GM21447 (cell line): ENCODE measurements around the gene SLC28A2.
"Not testable (repeated sequence)": the region's sequence is repeated elsewhere in the genome, so short reads cannot be mapped to it uniquely, and the experiment has no call there.

Experiments used
- ATAC-seq: cut with Tn5 transposase; IDR thresholded peaks from one replicate; pipeline ENCODE4 v1.9.1; 2021; ENCODE audit not compliant: unreplicated experiment

Gene SLC28A2

GRCh38 chr15:45251888-45252287 is at the start of gene SLC28A2:
SLC28A2 (plus strand) TSS chr15:45252234; CDS start chr15:45253216, 982 bp downstream.
- no peak for ATAC-seq

DNA sequence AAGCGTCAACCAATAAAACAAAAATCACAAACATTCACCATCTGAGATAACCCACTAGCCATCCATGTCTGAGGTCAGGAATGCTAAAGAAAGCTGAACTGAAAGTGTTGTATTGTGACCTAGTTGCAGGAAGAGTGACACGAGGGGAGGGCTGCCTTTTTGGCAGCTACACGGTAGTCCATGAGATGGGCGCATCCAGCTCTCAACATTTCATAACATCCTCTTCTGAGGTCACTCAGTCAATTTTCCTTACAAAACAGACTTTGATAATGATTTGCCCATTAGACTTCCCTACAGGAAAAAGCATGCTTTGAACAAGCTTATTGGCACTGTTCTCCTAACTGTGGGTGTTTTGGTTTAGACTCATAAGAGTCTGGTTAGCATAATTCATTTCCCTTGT is 48.9 kb upstream of the SLC28A2 start:
- no peak for ATAC-seq

DNA sequence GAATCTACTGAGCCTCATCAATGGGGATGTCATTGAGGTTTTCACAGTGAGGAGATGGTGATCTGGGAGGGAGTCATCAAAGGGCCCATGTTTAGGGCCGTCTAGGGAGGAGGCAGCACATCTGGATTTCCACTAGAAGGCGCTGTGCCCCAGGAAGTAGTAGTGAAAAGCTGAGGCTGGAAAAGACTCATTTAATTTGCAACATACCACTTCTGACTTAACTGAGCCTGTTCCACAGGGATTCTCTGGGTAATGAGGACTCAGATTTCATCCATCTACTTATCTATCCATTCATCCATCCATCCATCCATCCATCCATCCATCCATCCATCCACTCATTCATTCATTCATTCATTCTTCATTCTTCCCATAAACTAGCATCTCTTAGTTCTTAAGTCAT is 46.8 kb upstream of the SLC28A2 start:
- no peak for ATAC-seq

DNA sequence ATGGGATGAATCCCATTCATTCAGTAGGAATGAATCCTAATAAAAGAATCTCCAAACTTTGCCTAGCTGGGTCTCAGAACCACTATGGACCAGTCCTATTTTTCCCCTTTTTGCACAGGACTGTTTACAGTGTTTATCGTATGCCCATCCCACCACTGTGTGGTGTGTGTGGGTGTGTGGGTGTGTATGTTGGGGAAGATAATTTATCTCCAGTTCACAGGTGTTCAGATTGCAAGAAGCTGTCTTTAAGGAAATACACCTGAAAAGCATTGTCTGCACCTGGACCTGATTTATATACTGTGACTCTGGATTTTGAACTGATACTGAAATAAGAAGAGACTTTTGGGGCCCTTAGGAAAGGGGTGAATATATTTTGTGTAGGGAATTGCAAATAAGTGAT is 39.5 kb upstream of the SLC28A2 start:
- no peak for ATAC-seq

DNA sequence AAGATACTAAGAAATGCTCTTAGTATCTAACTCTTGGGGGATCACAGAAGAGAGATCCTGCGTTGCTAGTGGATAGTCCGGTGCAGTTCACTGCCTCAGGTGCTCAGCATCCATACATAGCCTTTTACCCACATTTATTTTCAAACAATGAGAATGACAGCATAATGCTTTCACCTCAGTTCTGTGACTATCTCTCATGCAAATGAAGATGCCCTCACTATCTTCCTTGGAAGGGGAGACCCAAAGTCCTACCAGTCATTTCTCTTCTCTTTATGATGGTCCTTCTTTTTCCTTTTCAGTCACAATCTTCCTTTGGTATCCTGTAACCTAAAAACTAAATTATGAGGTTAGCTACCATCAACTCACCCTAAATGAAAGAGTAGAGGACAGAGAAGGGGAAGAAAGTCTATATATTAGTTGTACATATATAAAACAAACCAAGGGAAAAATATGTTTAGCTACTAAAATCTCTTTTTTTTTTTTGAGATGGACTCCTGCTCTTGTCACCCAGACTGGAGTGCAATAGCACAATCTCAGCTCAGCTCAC is 30.9 kb upstream of the SLC28A2 start:
- ATAC-seq, result no peak

DNA sequence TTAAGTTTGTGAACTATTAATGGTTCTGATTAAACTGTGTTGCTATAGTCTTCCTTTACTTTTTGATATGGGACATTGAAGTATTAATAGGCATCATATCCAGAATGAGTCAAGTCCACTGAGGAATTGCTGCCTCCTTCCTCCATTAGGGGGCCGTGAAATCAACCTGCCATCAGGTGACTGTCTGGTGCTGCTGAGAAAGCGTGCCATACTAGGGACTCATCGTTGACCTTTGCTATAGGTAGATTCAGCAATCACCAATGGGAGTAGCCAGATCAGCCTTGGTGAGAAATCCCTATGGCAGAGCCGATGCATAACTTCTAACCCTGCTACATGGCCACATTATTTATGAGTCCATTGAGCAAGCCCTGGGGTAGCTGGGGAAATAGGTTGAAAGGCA is 30.1 kb upstream of the SLC28A2 start:
- ATAC-seq, result no peak

GRCh38 chr15:45224621-45225217 is 27.3 kb upstream of the SLC28A2 start:
- ATAC-seq, result no peak

DNA sequence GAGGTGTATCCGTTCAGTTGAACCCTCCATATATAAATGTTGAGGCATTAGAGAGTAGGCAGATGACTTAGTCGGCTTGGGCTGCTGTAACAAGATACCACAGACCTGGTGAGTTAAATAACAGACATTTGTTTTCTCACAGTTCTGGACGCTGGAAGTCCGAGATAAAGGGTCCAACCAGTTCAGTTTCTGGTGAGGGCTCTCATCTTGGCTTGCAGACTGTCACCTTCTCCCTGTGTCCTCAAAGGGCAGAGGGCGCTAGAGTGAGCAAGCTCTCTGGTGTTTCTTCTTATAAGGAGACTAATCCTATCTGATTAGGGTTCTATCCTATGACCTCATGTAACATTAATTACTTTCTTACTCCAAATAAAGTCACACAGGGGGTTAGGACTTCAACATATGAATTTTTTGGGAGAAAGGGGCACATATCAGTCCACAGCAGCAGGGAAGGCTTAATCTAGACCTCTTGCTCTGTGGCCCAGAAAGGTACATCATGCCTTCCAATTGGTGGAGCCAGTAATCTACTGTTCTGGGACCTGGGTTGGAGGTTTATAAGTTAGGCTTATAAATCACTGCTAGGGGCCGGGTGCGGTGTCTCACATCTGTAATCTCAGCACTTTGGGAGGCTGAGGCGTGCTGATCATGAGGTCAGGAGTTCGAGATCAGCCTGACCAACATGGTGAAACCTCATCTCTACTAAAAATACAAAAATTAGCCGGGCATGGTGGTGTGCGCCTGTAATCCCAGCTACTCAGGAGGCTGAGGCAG is 26.3 kb upstream of the SLC28A2 start:
- no peak for ATAC-seq

GRCh38 chr15:45228931-45229330 is 23.1 kb upstream of the SLC28A2 start:
- ATAC-seq, result no peak

- no peak for ATAC-seq
Measured at GRCh38 chr15:45230245-45230965, 21.6 kb upstream of the SLC28A2 start.

GRCh38 chr15:45231132-45231531 is 20.9 kb upstream of the SLC28A2 start:
- ATAC-seq, result no peak

DNA sequence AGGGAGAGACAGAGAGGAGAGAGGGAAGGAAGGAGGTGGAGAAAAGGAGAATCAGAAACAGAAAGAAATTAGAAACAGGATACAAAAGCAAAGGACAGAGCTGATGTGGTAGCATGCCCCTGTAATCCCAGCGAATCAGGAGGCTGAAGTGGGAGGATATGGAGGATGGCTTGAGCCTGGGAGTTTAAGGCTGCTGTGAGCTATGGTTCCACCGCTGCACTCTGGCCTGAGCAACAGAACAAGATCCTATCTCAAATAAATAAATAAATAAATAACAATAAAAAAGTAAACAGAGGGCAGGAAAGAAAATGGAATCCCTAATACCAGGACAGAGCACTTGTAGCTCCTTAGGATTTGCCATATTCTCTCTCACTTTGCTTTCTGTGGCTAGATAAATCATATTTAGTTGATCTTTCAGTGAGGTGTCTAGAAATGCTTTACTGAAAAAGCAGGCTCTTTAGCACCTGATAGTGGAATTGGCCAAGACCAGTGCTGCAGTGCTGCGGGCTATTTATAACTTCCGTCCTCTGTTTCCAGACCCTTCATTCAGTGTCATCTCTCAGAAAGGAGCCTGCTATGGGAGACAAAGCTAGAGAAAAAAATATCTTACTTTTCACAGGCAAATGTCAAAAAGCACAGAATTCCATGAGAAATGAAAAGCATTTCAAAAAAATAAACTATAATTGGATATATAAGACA is 20.0 kb upstream of the SLC28A2 start:
- ATAC-seq, result no peak

- ATAC-seq, result no peak
Measured at GRCh38 chr15:45234562-45235235, 17.3 kb upstream of the SLC28A2 start.

DNA sequence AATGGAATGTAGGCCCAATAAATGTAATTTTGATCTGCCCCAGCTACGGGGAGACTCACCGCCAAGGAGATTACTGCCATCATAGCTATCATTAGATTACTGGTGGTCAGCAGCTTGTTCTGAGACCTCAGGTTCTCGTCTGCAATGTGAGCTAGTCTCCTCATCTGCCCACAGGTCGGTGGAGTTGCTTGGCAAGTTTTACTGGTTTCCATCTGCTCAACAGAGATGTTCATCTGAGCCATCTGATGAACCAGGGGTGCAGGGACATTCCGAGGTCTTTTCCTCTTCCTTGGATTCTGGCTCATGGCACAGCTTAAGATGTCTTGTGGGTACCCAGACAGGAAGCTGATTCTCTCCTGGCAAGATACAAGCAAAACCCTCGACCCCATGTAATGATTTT is 15.2 kb upstream of the SLC28A2 start:
- not testable (repeated sequence) for ATAC-seq

DNA sequence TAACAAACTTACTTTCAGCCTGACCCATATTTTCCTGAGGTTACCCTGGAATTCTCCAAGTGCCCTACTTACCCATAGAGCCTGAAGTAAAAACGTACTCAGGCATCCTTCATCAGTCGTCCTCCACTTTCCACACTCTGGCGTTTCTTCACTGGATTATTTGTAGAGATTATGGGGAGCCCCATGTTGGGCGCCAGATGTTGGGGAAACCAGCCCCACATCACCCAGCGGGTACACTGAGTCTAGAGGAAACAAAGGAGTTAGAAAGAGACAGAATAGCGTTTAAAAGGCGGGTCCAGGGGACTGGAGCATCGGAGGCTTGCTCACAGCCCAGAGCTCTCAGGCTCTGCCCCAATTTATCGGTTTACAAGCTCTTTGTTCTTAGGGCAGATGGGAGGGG is 9.7 kb upstream of the SLC28A2 start:
- no peak for ATAC-seq

DNA sequence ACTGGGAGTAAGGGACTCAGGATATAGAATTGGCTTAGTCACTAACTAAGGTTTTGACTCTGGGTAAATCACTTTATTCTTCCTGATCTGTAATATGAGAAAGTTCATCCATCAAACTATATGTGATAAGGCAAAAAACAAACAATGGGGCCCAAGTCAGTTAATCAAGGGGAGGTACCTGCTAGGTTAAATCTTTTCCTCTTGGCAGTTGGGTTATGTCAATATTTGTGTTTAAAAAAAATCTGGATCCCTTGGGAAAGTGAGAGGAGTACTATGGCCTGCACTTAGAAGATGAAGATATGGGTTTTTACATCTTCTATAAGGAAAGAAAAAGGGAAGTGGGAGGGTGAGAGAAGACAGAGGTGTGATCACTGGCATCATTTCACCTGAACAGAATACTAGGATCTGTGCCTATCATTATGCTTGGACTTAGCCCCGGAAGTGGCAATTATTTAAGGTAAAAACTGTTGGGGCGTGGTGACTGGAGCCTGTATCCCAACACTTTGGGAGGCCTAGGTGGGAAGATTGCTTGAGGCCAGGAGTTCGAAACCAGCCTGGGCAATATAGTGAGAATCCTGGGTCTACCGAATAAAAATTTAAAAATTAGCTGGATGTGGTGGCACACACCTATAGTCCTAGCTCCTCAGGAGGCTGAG is 2.8 kb upstream of the SLC28A2 start:
- no peak for ATAC-seq

DNA sequence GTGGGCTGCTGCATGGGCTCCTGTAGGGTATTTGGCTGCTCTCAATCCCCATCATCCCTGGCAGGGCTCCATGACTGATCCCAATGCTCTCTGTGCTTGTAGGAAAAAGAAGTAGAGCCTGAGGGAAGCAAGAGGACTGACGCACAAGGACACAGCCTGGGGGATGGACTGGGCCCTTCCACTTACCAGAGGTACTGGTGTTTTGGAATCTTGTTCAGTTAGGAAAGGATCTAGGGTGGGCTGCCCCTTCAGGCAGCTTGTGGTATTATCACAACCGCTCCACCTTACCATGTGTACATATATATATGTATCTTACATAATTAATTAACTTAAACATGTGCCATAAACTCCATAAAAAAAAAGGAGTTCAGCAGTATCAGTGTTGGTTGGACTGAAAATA is 1.3 kb downstream of the SLC28A2 start:
- no peak for ATAC-seq

- no peak for ATAC-seq
Measured at GRCh38 chr15:45254405-45254804, 2.4 kb downstream of the SLC28A2 start.

DNA sequence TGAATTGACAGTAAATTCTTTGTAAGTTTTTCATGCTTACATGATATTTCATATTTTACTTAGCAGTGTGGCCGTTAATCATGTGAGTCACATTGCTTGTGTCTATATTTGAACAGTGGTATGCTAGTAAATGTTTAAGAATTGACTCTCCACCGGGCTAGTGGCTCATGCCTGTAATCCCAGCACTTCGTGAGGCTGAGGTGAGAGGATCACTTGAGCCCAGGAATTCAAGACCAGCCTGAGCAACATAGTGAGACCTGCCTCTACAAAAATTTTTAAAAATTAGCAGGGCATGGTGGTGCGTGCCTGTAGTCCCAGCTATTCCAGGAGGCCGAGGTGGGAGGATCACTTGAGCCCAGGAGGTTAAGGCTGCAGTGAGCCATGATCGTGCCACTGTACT is 2.8 kb downstream of the SLC28A2 start:
- ATAC-seq, result not testable (repeated sequence)

DNA sequence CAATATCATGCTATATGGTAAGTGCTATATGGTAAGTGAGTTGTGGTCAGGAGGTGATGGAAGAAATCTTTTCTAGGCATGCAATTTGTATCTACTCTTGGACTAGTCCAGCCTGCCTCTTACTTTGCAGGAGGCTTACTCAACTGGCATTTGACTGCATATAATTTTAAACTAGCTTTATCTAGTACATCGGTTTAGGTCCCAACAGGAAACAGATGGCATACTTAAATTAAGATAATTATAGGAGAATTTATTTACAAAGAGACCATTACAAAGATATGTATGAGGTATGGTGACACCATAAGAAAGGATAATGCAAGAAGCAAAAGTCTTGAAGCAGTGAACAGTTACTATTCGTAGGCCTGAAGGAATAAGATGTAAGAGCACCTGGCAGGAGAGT is 7.8 kb downstream of the SLC28A2 start:
- no peak for ATAC-seq
